ENCODE results near the gene LYRM4.

LYRM4 gene

GRCh38 chr6:5127106-5127687 is 133.6 kb downstream of the LYRM4 start:
- peaks cover 9% of the 10 kb centered on the region for H3K79me2 ChIP-seq
- TF ChIP-seq CTCF (IDR thresholded peaks at IDR 0.05) = no peak
- no peak overlapping the region for H3K9ac ChIP-seq
- no peaks in the 10 kb centered on the region for H3K9me3 ChIP-seq (ENCODE audit: control insufficient read depth, low read length)
- H3K36me3 ChIP-seq (ENCODE audit: control insufficient read depth, insufficient read depth, low read length) = no peaks in the 10 kb centered on the region
- no peak overlapping the region for H3K27ac ChIP-seq
- no peak overlapping the region for H3K4me2 ChIP-seq (ENCODE audit: low read length)
- H3K4me3 ChIP-seq (ENCODE audit: low read depth, low read length) = no peak overlapping the region
- no peaks in the 10 kb centered on the region for H3K4me1 ChIP-seq
- no peaks in the 10 kb centered on the region for H3K27me3 ChIP-seq (ENCODE audit: control insufficient read depth, insufficient read depth, low read length)
- no peak overlapping the region for H2AFZ ChIP-seq

- Histone ChIP-seq H3K9ac (no peak overlapping the region), H3K27ac (no peak overlapping the region), H3K9me3 (ENCODE audit: control insufficient read depth, low read length) (no peaks in the 10 kb centered on the region), H2AFZ (no peak overlapping the region), H3K36me3 (ENCODE audit: control insufficient read depth, insufficient read depth, low read length) (no peaks in the 10 kb centered on the region), H3K79me2 (peaks cover 9% of the 10 kb centered on the region), H3K4me1 (no peaks in the 10 kb centered on the region), H3K4me3 (ENCODE audit: low read depth, low read length) (no peak overlapping the region), H3K27me3 (ENCODE audit: control insufficient read depth, insufficient read depth, low read length) (no peaks in the 10 kb centered on the region), H3K4me2 (ENCODE audit: low read length) (no peak overlapping the region)
- no peak for TF ChIP-seq CTCF (IDR thresholded peaks at IDR 0.05)
These were observed 134.5 kb downstream of the LYRM4 start for GRCh38 chr6:5126214-5126613.

- Histone ChIP-seq H3K4me2 (ENCODE audit: low read length) (no peak overlapping the region), H3K4me1 (no peaks in the 10 kb centered on the region), H3K79me2 (peaks cover 9% of the 10 kb centered on the region), H3K27me3 (ENCODE audit: control insufficient read depth, insufficient read depth, low read length) (no peaks in the 10 kb centered on the region), H3K9ac (no peak overlapping the region), H2AFZ (no peak overlapping the region), H3K27ac (no peak overlapping the region), H3K9me3 (ENCODE audit: control insufficient read depth, low read length) (no peaks in the 10 kb centered on the region), H3K36me3 (ENCODE audit: control insufficient read depth, insufficient read depth, low read length) (no peaks in the 10 kb centered on the region), H3K4me3 (ENCODE audit: low read depth, low read length) (no peak overlapping the region)
- no peak for TF ChIP-seq CTCF (IDR thresholded peaks at IDR 0.05)
These were observed 135.4 kb downstream of the LYRM4 start for GRCh38 chr6:5125152-5126006.

GRCh38 chr6:5124526-5124925 is 136.2 kb downstream of the LYRM4 start:
- Histone ChIP-seq H3K27me3 (ENCODE audit: control insufficient read depth, insufficient read depth, low read length) (no peaks in the 10 kb centered on the region), H3K4me2 (ENCODE audit: low read length) (no peak overlapping the region), H3K9ac (no peak overlapping the region), H3K9me3 (ENCODE audit: control insufficient read depth, low read length) (no peaks in the 10 kb centered on the region), H3K27ac (no peak overlapping the region), H3K4me1 (no peaks in the 10 kb centered on the region), H3K36me3 (ENCODE audit: control insufficient read depth, insufficient read depth, low read length) (no peaks in the 10 kb centered on the region), H2AFZ (no peak overlapping the region), H3K79me2 (peaks cover 9% of the 10 kb centered on the region), H3K4me3 (ENCODE audit: low read depth, low read length) (no peak overlapping the region)
- no peak for TF ChIP-seq CTCF (IDR thresholded peaks at IDR 0.05)
